ENCODE results near the gene EPS15.
"Not testable (repeated sequence)": the region's sequence is repeated elsewhere in the genome, so short reads cannot be mapped to it uniquely, and the experiment has no call there.

The EPS15 gene

DNA sequence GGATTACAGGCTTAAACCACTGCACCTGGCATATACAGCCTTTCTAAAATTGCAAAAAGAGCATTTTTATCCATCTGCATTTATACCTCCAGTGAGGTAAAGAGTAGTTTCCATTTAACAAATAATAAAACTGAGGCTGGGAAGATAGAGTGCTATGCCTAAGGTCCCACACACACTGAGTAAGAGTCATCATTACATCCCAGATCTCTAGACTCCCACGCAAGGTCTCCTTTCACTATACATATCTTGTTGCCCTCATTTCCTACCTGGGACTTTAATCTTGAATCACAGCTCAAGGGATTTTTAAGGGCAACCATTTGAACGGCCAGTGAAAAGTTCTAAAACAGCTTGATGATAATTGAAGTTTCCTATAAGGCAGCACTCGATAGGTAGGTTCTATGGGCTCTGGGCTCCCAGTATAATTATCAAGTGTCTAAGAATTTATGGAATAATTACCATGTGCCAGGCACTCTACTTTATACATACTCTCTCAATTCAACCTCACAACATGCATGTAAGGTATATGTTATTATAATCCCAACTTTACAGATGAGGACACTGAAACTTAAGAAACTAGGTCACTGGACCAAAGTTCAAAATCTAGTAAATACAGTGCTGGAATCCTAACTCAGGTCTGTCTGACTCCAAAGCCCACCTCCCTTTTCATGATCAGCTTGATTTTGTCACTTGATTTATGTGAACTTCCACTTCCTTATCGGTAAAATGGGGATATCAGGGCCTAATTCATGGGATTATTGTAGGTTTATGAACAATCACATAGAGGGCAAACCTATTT lies 23.3 kb upstream of the EPS15 start:
- DNase-seq: no peak

DNA sequence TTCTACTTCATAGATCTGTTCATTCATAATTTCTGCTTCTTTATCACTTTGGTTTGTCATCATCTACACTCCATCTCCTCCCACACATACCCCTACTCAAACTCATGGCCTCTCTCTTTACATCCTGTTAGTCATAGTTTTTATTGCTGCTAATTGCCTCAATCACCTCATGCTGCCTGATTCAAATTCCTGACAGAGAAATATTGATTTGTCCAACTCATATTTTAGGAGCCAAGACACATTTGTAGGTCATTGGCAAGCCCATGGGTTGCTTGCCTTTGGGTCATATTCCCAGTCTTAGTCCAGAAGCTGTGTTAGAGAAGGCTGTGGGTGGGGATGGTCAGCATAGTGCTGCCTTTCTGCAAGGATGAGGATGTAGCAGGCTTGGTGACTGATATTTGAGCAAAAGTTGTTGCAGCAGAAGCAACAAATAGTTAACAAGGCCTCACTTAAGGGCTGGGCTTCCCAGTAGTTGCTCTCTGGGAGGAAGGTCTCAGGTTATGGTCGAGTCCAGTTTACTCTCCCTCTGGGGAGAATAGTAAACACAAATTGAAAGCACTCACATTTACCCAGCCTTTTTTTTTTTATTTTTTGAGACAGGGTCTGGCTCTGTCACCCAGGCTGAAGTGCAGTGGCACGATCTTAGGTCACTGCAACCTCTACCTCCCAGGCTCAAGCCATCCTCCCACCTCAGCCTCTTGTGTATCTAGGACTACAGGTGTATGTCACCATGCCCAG lies 22.4 kb upstream of the EPS15 start:
- no peak for DNase-seq

DNA sequence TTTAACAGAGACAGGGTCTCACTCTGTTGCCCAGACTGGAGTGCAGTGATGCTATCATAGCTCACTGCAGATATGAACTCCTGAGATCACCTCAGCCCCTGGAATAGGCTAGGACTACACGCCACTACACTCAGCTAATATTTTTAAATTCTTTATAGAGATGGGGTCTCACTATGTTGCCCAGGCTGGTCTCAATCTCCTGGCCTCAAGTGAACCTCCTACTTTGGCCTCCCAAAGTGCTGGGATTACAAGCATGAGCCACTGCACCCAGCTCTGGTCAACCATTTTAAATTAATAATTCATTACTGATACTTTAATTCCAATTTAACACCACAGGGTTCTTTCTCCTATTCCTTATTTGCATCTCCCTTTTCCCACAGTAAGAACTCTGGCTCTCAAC lies 18.5 kb upstream of the EPS15 start:
- no peak for DNase-seq

DNA sequence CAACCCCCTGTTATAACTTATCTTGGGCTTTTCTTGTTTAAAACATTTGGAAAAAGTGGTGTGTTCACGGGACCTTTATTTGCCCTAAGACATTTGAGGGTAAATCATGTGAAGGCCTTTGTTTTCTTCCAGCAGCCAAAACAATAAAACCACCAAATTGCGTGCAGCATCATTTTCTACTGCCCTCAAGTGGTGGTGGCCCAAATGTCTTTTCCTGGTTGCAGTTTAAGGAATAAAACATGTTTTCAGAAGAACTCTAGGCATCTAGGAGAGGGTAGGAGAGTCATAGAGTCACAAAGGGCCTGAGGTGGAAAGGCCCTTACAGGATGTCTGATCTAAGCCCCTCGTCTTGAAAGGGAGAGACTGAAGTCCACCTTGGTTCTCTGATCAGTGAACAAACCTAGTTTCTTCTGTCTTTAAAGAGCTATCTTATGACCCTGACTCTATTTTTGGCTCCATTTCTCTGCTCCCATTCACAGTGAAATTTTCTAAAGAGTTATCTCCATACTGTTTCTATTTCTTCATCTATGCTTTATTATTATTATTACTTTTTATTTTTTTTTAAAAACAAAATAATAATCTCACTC lies 16.0 kb upstream of the EPS15 start:
- peak; percentile 62 for DNase-seq

DNA sequence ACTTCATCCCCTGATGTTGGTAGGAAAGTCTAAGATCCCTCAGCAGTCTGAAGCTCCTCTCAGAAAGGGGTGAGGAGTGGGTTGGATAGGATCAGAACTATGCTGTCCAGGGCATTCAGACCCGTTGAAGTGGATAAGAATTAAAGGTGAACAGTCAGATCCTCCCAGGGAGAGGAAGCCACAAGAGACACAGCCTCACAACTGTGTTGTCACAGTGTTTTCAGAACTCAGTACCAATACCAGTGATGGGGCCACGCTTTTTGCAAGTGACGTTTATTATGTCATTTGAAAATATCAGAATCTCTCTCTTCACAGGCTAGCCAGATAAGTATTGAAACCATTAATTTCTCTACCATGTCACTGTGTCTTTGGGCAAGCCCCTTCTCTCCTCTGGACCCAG lies 15.4 kb upstream of the EPS15 start:
- DNase-seq: no peak

DNA sequence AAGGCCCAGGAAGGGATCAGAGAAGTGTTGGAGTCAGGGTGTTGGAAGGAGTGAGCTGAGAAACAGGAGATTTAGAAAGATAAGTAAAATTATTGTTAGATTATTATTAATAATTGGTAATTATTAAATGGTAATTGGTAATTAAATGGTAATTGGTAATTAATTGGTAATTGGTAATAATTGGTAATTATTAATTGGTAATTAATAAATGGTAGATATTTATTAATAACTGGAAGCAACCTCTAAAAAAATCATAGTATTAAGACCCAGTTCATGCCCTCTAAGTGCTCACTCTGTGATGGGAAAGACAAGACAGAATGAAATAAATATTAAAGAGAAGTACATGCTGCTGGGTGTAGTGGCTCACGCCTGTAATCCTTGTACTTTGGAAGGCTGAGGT lies 13.8 kb upstream of the EPS15 start:
- no peak for DNase-seq

DNA sequence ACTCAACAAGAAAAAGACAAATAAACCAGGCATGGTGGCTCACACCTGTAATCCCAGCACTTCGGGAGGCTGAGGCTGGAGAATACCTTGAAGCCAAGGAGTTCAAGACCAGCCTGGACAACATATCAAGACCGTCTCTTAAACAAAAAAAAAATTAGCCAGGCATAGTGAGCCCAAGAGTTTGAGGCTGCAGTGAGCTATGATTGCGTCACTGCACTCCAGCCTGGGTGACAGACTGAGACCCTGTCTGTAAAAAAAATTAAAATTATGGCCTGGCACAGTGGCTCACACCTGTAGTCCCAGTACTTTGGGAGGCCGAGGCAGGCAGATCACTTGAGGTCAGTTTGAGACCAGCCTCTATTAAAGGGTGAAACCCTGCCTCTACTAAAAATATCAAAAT lies 11.4 kb upstream of the EPS15 start:
- not testable (repeated sequence) for DNase-seq

DNA sequence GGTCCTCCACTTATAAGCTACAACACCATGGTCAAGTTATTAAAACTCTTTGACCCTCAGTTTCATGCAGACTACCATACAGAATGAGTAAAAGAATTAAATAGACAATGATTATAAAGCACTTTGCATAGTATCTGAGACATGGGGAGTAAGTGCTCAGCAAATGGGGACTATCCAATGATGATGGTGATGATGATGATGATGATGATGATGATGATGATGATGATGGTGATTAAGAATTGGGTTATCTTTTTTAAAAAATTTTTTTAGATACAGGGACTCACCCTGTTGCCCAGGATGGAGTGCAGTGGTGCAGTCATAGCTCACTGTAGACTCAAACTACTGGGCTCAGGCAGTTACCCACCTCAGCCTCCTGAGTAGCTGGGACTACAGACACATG lies 8.1 kb upstream of the EPS15 start:
- no peak for DNase-seq

DNA sequence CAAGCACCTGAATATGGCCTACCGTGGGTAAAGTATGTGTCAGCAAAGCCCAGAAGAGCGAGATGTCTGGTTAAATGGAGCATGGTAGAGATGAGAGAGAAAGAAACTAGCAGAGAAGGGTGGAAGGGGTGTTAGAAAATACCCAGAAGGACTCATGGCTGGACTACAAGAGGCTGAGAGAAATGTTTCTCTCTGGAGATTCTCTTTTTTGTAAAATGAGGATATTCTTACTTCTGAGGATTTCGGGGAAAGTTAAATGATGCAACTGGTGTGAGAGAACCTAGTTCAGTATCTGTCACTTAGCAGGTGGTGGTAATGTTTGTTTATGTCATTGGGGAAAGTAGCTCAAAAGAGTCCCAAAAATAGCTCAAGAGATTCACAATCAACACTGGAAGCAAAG lies 7.2 kb upstream of the EPS15 start:
- no peak for DNase-seq

DNA sequence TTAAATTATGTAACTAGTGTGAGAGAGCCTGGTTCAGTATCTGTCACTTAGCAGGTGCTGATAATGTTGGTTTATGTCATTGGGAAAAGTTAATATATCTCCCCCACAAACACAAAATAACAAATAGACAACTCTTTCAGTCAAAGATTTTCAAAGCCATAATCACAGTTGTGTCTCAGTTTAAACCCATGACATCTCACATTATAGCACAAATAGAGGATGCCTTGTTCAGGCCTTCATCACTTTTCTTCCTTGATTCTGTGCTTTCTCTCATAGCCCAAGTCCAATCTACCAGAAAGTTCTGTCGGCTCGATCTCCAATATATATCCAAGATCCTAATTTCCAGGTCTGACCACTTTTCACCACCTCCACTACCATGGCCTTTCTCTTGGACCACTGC lies 6.2 kb upstream of the EPS15 start:
- DNase-seq: no peak

DNA sequence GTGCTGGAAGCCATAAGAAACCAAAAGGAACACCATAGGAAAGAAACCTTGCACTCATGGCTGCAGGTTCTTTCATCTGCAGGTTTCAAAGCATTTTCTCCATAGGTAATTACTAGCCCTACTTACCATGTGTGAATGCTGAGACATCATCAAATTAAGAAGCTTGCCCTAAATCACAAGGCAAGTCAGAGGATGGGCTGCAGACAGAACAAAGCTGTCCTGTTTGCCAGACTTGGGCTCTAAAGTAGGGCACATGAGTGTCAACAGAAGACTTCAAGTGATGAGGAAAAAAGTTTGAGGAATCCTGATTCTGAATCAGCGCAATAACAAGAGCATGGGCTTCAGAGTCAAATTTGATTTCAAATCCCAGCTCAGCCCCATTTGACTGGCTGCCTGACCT lies 5.8 kb upstream of the EPS15 start:
- DNase-seq: no peak

DNA sequence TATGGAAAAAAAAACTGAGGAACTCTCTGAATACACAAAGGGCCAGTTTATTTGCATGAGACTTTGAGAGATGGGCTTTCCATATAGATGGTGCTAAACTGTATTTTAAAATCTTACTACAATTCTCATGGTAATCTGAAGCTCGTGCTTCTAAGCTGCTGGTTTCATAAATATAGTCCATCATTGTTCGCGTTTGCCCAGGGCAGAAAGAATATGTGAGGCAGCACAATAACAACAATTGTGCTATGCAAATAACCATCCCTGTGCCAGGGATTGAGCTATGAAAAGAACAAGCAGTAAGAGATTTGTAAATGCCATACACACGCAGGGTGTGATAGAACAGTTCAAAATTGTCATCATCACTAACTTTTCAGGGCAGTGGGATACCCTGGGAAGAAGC lies 4.9 kb upstream of the EPS15 start:
- no peak for DNase-seq

DNA sequence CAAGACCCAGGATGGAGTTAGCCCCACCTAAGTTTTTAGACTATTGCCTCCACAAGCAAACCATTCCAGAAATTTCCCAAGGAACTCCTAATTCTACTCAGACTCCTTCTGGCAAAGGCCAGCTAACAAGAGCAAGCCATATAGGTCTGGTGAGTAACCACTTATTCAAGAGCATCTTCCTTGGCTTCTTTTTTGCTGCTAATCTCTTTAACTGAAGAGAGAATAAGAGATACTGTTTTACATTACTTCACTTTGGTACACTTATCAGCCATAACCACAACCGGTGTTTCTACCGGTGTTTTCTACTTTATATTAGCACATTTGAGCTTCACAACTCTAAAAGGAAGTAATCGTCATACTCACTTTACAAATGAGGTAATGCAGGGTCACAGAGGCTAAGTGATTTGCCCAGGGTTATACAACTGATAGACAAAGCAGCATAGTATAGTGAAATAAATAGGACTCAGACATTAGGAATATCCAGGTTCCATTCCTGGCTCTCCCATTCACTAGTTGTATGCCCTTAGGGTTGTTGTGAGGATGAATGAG lies 1.7 kb upstream of the EPS15 start:
- DNase-seq: peak; percentile 75

DNA sequence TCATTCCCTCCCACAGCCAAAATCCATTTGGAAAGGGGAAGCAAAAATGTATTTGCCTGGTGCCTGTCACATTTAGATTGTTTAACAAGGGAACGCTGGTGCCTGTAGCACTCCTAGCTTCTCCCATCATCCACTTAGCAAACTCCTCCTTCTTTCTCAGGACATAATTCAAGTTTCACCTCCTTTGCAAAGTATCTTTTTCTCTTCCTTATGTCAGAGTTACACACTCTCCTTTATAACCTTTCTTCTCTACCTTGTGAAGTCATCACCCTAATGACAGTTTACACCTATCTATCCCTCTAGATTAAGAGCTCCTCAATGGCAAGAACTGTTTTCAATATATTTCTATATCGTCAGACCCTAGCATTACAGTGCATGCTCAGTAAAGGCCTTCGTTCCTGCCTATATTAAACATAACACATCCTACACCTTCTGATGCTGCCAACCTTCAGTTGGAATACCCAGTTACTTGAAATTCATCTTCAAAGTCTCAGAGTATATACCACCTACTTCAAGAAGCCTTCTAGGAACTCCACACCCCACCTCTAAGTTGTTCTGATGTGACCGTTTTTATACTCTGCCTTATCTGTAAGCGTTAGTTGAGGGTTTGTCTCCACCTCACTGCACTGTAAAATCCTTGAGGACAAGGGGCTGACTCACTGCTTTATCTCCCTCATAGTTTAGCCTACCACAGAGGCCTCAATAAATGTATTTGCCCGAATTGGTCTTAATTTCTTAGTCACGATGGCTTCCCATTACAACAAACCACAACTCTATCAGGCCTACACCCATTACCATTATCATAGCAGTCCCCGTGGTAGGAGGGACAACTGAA lies 1.0 kb upstream of the EPS15 start:
- peak; percentile 34 for DNase-seq

DNA sequence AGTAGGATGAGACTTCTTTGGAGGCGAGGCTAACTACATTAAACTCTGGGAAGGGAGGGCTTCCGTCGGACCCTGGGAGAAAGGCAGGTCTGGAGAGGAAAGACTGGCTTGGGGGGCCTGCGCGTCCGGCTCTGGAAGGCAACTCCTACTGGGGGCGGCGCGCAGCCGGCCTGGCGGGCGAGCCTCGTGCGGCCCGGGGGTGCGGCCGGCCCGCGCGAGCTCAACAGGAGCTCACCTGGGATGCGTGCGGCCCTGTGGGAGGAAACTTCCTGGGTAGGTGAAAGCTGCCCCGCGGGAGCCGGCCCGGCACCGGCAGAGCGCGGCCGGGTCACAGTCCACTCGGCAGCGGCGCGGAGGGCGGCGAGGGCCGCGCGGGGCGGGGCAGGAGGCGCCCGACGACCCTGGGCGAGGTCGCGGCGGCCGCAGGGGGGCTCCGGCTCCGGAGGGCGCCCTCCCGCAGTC lies 449 bp downstream of the EPS15 start:
- peak; percentile 40 for DNase-seq

DNA sequence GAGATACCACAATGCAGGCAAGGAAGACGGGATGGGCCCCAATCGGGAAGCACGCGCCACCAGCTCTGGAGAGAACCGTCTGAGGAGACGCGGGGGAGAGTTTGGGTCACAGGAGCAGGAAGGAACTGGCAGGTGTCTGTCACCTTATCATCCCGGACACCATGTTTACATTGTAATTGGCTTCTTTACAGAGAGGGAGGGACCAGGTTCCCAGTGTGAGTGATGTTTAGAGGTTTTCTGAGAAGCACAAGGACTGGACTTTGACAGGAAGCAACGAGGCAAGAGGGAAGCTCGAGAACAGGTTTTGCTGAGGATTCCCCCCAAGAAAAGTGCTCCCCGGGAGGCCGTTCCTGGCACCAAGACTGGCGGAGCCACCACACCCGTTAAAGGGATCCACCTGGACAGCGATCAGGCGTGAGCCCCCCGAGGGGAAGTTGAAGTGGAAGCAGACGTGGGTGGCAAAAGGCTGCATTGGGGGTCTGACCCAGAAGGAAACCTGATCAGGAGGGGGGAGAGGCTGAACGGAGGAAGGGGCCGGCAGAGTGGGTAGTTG lies 957 bp downstream of the EPS15 start:
- peak; percentile 75 for DNase-seq

DNA sequence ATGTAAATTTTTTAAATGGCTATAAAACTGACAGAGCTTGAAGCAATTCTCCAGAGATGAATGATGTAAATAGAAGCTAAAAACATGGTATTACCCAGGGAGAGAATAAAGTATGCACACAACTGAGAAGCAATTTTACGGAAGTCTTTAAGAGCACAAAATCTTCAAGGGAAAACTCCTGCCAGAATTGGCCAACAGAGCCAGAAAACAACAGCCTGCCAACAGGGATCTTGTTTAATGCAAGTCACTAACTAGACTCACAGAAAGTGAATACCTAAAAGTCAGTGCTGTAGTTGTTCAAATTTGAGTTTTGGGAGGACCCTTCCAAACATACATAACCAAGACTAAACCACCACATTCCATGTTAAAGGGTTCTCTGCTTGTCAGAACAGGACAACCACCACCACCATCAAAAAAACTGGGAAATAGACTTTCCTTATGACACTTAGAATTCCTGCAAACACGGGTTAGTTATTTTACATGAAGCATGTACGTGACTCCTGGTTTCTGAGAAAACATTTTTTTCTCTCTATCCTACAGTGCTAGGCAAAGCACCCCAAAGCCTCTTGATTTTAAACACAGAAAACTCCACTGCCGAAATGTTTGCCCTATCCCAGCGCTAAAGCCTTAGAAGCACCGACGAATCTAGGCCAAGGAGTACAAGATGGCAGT lies 1.6 kb downstream of the EPS15 start:
- no peak for DNase-seq

DNA sequence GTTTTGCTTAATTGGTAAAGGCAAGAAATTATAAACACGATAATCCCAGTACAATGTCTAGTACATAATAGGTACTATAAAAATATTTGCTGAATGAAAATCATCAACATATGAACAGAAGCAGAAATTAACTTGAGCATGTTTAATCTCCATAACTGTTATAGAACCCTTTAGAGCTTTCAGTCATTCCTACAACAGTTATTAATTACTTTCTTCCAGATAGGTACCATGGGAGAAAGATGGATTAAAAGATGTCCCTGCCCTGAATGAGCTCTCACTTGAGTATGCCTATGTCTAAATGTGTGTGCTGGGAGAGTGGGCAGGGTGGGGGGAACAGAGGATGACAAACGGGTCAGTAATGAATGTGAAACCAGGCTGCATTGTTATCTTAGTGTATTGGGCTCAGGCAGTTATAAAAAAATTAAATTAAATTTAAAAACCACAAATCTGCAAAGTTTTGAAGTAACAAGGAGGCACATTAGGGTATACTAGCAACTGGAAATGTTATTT lies 2.4 kb downstream of the EPS15 start:
- no peak for DNase-seq

DNA sequence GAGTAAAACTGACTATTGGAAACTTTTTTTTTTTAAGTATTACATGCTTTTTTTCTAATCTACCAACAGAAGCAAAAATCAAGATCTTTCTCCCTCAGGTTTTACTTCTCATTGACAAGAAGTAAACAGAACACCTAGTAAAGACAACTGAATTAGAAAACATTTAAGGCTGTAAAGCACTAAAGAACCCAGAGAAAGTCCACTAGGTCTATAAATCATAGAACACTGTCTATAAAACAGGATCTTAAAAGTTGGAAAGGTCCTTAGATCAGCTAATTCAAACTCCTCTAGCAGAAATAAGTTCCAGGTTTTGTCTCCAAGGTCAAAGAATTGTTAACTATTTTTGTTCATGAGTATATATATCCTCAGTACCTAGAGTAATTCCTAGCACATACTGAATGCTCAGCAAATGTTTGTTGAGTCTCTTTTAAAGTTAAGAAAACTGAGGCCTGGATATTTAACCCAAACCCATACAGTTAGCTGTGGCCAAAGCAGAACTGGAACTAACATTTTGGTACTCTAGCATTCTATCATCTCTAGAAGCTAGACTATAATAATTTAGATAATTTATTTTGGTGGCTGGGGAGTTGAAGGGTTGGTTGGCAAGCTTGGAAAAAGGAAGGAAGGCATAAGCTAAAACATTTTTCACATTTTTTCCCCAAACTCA lies 3.0 kb downstream of the EPS15 start:
- DNase-seq: no peak

DNA sequence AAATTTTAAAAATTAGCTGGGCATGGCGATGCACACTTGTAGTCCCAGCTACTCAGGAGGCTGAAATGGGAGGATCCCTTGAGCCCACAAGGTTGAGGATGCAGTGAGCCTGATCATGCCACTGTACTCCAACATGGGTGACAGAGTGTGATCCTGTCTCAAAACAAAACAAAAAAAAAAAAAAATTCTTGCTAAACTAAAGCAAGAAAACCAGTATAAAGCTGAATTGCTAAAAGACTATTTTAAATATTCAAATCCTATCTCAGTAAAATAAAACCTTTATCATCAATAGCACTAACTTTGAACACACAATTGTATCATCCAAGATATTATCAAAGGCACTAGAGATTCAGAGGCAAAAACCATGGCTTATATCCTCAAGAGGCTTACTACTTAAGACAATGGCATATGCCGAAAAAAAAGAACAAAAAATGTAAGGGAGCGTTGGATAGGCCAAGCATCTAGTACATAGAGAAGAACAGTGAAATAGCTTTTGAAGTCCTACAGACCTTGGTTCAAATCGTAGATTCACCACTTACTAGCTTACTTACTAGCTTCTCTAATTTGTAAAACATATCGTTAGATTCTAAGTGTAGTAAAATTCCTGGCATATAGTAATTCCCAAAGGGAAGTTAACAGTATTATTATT lies 3.6 kb downstream of the EPS15 start:
- DNase-seq: no peak

DNA sequence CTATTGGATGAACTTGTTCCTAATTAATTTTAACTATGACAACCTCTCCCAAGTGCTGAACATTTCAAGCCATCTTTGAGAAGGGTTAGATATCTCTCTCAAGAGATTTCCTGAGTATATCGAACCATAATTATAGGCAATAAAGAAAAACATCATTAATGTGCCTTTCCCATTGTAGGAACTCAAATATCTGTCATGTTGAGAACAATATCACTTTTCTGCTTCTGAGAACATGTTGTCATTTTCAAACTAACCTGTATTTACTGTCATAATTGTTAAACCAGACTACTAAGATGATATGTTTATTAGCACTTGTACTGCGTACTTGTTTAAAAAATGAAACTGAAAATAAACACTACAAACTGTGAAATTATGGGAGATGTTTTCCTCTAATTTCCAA lies 4.3 kb downstream of the EPS15 start:
- no peak for DNase-seq

All from CD4-positive, alpha-beta T cell treated with Interleukin-17A for 1 hour (primary cell).